Measurements from ENCODE around the gene JAG1.

The JAG1 gene

GRCh38 chr20:10672624-10673127 is 1.1 kb downstream of the JAG1 start:
- TF ChIP-seq, protein P1, sequence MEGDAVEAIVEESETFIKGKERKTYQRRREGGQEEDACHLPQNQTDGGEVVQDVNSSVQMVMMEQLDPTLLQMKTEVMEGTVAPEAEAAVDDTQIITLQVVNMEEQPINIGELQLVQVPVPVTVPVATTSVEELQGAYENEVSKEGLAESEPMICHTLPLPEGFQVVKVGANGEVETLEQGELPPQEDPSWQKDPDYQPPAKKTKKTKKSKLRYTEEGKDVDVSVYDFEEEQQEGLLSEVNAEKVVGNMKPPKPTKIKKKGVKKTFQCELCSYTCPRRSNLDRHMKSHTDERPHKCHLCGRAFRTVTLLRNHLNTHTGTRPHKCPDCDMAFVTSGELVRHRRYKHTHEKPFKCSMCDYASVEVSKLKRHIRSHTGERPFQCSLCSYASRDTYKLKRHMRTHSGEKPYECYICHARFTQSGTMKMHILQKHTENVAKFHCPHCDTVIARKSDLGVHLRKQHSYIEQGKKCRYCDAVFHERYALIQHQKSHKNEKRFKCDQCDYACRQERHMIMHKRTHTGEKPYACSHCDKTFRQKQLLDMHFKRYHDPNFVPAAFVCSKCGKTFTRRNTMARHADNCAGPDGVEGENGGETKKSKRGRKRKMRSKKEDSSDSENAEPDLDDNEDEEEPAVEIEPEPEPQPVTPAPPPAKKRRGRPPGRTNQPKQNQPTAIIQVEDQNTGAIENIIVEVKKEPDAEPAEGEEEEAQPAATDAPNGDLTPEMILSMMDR (conservative IDR thresholded peaks at IDR 0.05): no peak
- H3K27ac ChIP-seq: peak overlapping the region; percentile 93

DNA sequence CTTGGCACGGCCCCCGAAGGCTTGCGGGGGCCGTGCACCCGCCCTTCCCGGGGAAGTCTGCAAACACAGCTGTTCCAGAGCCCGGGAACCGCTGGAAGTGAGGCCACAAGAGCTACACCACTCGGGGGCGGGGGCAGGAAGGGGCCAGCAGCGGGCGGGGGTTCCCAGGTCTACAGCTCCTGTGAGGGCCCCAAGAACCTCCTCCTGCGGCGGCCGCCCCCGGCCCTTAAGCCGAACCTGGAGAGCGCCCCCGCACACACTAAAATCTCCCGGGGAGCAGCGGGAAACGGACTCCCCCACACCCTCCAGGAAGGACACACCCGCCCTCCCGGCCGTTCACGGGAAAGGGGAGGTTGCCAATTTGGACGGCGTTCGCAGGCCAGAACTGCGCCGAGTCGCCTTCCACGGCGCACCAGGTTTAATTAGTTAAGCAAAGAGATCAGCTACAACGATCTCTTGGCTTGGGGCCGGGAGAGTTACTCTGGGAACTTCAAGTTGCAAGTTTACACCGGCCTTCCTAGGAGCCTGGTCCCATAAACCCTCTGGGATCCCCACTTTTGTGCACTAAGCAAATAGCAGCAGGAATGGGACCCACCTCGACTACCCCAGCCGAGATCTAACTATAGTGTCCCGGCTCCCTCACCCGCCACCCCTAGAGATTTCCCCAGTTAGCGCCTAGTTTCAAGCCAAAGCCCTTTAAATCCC is 1.7 kb downstream of the JAG1 start:
- peak overlapping the region; percentile 93 for H3K27ac ChIP-seq
- TF ChIP-seq, protein P1 (conservative IDR thresholded peaks at IDR 0.05): no peak

DNA sequence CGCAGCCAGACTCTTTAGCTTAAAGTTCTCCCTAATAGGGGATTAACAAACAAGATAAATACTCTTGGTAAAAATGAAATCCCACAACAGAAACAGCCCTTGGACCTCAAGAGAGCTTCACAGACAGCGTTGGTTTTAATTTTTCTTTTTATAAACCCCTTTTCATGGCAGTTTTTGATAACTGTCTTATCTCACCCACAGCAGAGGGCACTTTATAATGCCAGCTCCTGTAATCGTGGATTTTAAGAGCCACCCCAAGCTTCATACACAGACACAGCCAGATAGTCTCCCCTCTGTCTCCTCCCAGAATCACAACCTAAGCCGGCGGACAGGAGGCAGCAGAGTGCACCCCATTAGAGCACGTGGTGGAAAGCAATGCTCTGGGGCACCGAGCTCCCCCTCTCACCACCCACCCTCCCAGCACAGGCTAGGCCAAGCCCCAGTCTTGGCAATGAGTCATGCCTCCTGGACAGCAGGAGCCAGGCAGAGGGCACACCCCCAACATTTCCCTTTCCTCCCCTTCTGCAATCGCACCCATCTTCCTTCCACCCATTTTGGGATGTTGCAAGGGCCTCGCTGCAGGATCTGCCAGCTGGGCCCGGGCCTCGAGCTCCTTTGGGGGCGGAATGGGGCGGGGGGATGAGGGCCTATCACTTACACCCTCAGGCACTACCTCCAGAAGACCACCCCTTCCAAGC is 2.4 kb downstream of the JAG1 start:
- TF ChIP-seq, protein P1 (conservative IDR thresholded peaks at IDR 0.05): no peak
- peak overlapping the region; percentile 93 for H3K27ac ChIP-seq

DNA sequence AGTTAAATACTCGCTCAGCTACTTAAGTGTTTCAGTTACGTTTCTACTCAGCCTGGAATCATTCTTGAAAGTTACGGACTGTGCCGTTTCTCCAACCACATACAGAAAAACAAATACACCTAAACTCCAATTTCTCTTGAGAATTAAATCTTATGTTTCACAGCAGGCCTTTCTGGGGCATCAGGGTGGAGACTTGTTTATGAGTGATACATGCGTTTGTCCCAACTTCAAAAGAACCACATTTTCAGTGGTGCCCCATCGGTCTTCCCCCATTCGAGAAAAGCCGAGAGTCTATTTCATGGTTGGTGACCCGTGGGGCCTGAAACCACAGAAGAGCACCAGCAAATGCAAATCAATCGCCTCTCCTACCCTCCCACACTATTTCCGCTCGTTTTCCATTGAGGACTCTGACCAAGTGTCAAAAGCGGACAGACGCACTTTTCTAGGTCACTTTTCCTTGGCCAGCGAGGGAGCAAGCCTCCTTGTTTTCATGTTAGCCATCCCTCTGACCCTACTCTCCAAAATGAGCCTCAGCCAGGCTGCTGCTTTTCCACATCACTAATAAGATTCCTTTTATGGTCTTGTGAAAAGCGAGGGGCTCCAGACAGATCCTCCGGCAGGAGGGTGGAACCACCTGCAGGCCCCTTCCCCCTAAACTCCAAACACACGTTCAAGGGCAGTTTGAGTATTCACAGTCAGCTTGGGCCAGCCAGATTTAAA is 3.1 kb downstream of the JAG1 start:
- TF ChIP-seq, protein P1 (conservative IDR thresholded peaks at IDR 0.05): no peak
- H3K27ac ChIP-seq: peak overlapping the region; percentile 93

GRCh38 chr20:10669843-10670446 is 3.9 kb downstream of the JAG1 start:
- peak overlapping the region; percentile 93; the same call in 1 of the 2 replicates for H3K27ac ChIP-seq
- TF ChIP-seq, protein P1 (conservative IDR thresholded peaks at IDR 0.05): no peak

DNA sequence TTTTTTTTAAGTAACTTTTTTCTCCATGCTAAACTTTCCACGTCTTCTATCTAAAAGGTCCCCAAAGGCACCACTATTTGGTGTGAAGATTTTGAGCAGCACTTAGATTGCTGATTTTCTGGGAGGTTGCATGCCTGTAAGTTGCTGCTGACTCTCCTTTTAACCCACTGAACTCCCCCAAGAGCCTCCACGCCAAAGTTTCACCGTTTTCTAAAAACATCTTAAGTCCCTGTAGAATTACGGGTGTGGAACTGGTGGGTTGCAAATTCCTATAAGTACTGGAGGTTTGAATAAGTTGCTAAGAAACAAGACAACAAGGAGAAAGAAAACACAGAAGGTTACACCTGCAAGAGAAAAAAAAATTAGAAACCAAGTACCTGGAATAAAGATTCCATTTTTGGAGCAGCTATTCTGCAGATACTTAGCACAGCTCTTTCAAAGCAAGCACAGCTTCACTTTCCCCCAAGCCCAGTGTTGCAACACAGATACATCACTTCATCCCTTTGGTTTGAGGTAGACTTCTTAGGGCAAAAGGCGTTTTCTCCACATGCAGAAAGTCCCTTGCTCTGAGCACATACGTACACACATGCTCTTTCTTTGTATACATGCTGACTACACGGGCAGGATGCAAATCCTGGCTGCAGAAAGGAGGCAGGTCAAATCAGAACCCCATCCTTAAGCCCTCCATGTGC is 5.0 kb downstream of the JAG1 start:
- TF ChIP-seq, protein P1 (conservative IDR thresholded peaks at IDR 0.05): no peak
- H3K27ac ChIP-seq: peak overlapping the region; percentile 87
